GM10248 (cell line): ENCODE data around the gene KCNG1.
A peak's percentile ranks its signal among the peaks of the same experiment; 100 is the strongest.
"Not testable (repeated sequence)": the region's sequence is repeated elsewhere in the genome, so short reads cannot be mapped to it uniquely, and the experiment has no call there.

Source experiments
- CTCF ChIA-PET: fragments of 300-600 bp; sonication (Branson Sonifier 250); formaldehyde crosslinking; extraction: SDS; loops from one replicate; lab custom pipeline; 2021; ENCODE audit warnings: antibody characterized with exemption; lab: Yijun Ruan, JAX
- POLR2A ChIA-PET: fragments of 350-650 bp; sonication (Branson Sonifier 250); formaldehyde crosslinking; extraction: SDS; loops from one replicate; lab custom pipeline; 2020; ENCODE audit warnings: antibody characterized with exemption; lab: Yijun Ruan, JAX
- DNase-seq: peaks from one replicate; pipeline ENCODE4 v3.0.0; 2012; ENCODE audit errors: extremely low spot score
- TF ChIP-seq, protein P1 (sequence below): IDR thresholded peaks from 2 replicates; pipeline ENCODE4 v1.5.1; 2012; ENCODE audit warnings: mild to moderate bottlenecking, low read depth; ENCODE audit errors: extremely low read depth, missing control alignments, control extremely low read depth

The KCNG1 gene

DNA sequence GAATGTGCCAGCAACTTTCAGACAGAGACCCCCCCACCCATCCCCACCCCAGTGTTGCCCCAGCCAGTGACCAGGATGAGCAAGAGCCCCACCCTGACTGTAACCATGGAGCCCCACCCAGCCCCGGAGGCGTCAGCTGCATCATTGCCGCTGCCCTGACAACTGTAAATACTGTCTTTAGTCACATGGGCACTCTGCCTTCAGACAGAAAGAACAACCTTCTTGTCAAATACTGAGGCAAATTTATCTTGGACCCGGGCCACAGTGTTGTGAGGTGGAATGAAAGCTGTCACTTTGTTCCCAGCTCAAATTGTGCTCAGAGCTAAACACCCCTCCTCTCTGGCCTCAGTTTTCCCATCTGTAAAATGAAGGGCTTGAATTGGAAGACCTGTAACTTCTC lies 40.5 kb downstream of the KCNG1 start:
- CTCF ChIA-PET: interaction anchor here (0.9 to 5.3 kb wide), 19 partner anchors 9 to 643 kb away, joined by 3 to 55 read pairs (median 7); partner anchors contain the start of gene BCAS4
- TF ChIP-seq, protein P1, sequence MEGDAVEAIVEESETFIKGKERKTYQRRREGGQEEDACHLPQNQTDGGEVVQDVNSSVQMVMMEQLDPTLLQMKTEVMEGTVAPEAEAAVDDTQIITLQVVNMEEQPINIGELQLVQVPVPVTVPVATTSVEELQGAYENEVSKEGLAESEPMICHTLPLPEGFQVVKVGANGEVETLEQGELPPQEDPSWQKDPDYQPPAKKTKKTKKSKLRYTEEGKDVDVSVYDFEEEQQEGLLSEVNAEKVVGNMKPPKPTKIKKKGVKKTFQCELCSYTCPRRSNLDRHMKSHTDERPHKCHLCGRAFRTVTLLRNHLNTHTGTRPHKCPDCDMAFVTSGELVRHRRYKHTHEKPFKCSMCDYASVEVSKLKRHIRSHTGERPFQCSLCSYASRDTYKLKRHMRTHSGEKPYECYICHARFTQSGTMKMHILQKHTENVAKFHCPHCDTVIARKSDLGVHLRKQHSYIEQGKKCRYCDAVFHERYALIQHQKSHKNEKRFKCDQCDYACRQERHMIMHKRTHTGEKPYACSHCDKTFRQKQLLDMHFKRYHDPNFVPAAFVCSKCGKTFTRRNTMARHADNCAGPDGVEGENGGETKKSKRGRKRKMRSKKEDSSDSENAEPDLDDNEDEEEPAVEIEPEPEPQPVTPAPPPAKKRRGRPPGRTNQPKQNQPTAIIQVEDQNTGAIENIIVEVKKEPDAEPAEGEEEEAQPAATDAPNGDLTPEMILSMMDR: no peak
- no peak for DNase-seq
- POLR2A ChIA-PET: no interaction called here

DNA sequence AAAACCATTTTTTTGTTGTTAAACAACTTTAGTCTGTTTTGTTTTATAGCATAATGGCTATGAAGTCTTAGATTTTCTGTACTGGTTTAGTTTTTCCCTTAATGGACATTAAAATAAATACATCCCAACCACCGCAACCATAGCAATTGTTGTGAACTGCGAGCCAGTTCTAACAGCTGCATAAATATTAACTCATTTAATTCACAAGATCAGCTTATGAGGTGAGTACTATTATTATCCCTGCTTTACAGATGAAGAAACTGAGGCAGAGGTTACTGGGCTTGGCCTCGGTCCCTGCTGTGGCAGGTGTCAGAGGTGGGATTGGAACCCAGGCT lies 41.2 kb downstream of the KCNG1 start:
- POLR2A ChIA-PET: interaction anchor here (0.8 kb wide), 1 partner anchor 23 kb away, joined by 3 read pairs; the partner anchor contains the start of genes DPM1 and MOCS3
- CTCF ChIA-PET: interaction anchor here (0.7 to 5.3 kb wide), 26 partner anchors 10 to 644 kb away, joined by 3 to 55 read pairs (median 4); partner anchors contain the start of genes ADNP and BCAS4
- TF ChIP-seq, protein P1: no peak
- no peak for DNase-seq

DNA sequence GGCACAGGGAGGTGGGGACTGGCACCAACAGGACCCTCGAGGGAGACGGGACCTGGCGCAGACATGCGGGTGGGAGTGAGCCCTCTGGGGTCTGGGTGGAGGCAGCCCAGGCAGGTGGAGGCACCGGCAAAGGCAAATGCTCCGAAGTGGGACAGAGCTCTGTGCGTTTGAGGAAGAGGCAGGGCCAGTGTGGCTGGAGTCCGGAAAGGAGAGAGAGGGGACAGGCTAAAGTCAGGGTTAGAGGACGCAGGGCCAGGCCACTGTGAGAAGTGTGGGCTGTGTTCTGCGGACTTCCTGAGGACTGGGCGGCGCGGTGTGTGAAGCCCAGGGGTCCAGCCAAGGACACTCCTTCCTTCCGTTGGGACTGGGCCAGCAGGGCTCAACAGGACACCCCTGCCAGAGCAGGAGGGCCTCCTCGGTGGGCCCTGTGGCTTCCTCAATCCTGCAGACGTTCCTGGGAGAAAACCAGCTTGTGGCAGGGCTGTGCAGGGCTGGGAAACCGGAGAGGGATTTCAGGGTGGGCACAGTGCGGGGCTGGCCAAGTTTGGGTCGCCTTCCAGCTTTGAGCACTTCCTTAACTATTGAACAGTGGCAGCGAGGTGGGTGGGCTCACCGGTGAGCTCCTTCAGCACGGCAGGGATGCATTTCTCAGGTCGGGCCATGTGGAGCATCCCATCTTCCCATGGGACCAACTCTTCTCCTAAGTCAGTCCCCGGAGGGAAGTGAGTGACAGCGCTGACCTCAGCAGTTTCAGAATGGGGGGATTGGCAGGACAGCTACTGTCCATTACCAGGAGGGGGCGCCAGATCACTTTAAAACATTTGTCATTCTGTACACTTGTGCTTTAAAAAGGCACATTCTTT lies 41.8 kb downstream of the KCNG1 start:
- TF ChIP-seq, protein P1: peak; percentile 74
- ChIA-PET CTCF (interaction anchor here (0.7 to 5.3 kb wide), 27 partner anchors 10 to 644 kb away, joined by 3 to 55 read pairs (median 4); partner anchors contain the start of genes ADNP, BCAS4, DPM1 and MOCS3), POLR2A (interaction anchor here (0.8 kb wide), 1 partner anchor 23 kb away, joined by 3 read pairs; the partner anchor contains the start of genes DPM1 and MOCS3)
- DNase-seq: peak; percentile 75

DNA sequence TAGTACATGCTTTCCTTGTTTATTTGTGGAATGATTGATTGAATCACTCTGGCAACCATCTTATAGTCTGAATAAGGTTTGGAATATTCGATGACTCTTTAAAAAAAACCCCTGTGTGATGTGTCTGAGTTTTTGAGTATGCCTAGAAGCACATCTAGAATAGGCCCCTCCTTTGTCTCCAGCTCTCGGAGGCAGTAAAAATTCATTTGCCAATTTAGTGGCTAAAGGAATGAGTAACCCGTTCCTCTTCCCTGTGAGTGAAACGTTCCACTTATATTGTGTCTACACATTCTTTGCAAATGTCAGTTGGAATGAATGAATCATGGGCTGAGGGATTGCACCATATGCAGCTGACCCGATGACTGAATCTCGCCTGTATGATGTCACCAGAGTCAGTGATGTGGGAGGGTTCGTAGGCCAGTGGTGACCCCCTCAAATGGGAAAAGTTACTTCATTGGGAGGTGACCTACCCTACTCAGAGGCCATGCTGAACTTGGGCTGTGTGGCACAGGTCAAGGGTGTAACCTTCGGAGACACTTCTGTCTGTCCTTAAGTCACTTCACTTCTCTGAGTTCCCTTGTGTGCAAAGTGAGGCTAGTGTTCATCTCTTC lies 42.7 kb downstream of the KCNG1 start:
- TF ChIP-seq, protein P1: no peak
- CTCF ChIA-PET: interaction anchor here (0.8 to 5.3 kb wide), 9 partner anchors 10 to 327 kb away, joined by 3 to 55 read pairs (median 20); partner anchors contain the start of genes BCAS4, DPM1 and MOCS3
- DNase-seq: no peak
- POLR2A ChIA-PET: no interaction called here

DNA sequence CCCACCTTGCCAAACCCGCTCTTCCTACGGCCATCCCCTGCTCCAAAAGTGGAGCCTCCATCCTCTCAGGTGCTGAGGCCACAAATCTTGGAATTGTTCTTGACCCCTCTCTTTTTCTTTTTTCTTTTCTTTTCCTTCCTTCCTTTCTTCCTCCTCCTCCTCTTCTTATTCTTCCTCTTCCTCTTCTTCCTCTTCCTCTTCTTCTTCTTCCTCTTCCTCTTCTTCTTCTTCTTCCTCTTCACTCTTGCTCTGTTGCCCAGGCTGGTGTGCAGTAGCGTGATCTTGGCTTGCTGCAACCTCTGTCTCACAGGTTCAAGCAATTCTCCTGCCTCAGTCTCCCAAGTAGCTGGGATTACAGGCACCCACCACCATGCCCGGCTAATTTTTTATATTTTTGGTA lies 44.4 kb downstream of the KCNG1 start:
- CTCF ChIA-PET: interaction anchor here (1.7 to 2.0 kb wide), 3 partner anchors 9 to 347 kb away, joined by 6 to 12 read pairs (median 6); no protein-coding TSS in a partner anchor

DNA sequence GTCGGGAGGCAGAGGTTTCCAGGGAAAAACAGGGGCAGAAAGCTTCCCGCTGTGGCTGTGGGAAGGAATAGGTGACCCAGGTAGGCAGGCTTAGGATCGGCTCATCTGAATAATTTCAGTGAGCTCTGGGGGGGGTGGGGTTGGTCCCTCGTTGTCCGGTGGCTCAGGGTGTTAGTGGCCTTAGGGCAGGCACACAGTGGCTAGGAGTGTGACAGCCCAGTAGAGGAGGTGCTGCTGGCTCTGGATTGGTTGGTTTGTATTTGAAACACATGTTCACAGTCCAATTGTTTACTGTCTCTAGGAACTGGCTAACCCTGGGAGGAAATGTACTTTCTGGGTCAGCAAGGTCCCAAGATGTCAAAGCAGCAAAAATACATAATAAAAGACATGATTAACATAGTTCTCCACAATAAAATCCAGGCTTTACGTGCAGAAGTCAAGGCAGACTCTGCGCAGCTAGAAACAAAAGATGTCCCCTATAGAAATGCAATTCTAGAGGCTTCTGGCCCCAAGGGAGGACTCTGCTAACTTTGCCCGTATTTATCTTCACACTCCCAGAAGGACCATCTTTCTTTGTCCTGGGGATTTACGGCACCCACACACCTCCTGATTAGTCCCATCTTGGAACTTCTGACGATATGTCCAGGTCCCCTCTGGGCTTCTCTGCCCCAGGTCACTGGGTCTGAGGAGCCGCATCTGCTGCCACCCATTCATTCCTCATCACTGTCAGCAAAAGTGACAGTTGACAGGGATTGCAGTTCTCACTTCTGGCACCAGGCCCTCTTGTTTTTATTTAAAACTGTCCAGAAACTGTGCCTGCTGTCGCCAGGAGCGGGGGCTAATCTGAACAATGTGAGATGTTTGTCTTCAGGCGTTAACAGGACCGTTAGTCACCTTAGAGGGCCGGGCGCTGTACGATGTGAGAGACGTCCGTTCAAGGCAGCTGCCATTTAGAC lies 45.6 kb downstream of the KCNG1 start:
- TF ChIP-seq, protein P1: no peak
- no peak for DNase-seq
- CTCF ChIA-PET: interaction anchor here (1.7 to 6.1 kb wide), 4 partner anchors 10 to 348 kb away, joined by 6 to 43 read pairs (median 9); no protein-coding TSS in a partner anchor
- POLR2A ChIA-PET: no interaction called here

More for the DNA sequence above, 44.4 kb downstream of the KCNG1 start:
- POLR2A ChIA-PET, DNase-seq: not testable (repeated sequence)
